Tibial nerve (tissue), 4 donors: Measurements from ENCODE around the gene NFIB. TPM values are rescaled to one million over a fixed set of nuclear protein-coding genes. Genes with fewer than 3 reads are reported as not detected.

Experiments
- DNase-seq, 2 donors: peaks; one replicate each; pipeline ENCODE4 v3.0.0-alpha.2; 2019; ENCODE audit warnings: low spot score in 2 of 2
- H3K27ac ChIP-seq, 4 donors: fragments of 200-600 bp; sonication (generic) in 3 of 4; one replicate each; pipeline ENCODE4 v1.5.1; 2017 to 2019; ENCODE audit warnings: mild to moderate bottlenecking in 1 of 4
- H3K27me3 ChIP-seq, 2 donors: fragments of 200-600 bp; sonication (generic) in 1 of 2; one replicate each; pipeline versions ENCODE4 v1.5.1 to v1.6.0; 2017 to 2019
- H3K36me3 ChIP-seq, 3 donors: fragments of 200-600 bp; sonication (generic); one replicate each; pipeline ENCODE4 v1.5.1; 2018 to 2019
- H3K4me1 ChIP-seq, 4 donors: fragments of 200-600 bp; sonication (generic) in 3 of 4; one replicate each; pipeline ENCODE4 v1.5.1; 2017 to 2019
- H3K4me3 ChIP-seq, 4 donors: fragments of 200-600 bp; sonication (generic) in 3 of 4; one replicate each; pipeline ENCODE4 v1.5.1; 2017 to 2019; ENCODE audit warnings: mild to moderate bottlenecking in 1 of 4, moderate library complexity in 1 of 4
- H3K9me3 ChIP-seq, 4 donors: fragments of 200-600 bp; sonication (generic) in 3 of 4; one replicate each; pipeline ENCODE4 v1.5.1; 2017 to 2019
- EP300 ChIP-seq, 2 donors: sonication (generic); formaldehyde crosslinking; IDR thresholded peaks; one replicate each; pipeline ENCODE4 v1.6.1; 2017; ENCODE audit warnings: antibody characterized with exemption in 2 of 2, mild to moderate bottlenecking in 1 of 2
- POLR2A ChIP-seq, 2 donors: fragments of 450-650 bp; IDR thresholded peaks; one replicate each; pipeline ENCODE4 v1.6.1; 2017; ENCODE audit warnings: antibody characterized with exemption in 2 of 2, mild to moderate bottlenecking in 2 of 2, moderate library complexity in 2 of 2
- WGBS, 2 donors: methylation state at CpG; one replicate each; pipeline ENCODE4 v1.1.5; 2018; 5-methylcytosine and 5-hydroxymethylcytosine counted together
- total RNA-seq, 4 donors: library from RNA; depleted of rRNA; stranded (reverse); fragments of >200 nt; gene quantifications; one replicate each; pipeline ENCODE4 v1.1.0, GENCODE V29; 2016
- TF ChIP-seq, protein P1 (sequence below), 5 experiments: fragments of 200-600 bp in 3 of 5; fragments of 450-650 bp in 2 of 5; sonication (generic) in 3 of 5; IDR thresholded peaks; one replicate each; pipeline ENCODE4 v1.5.1; 2016 to 2019; ENCODE audit warnings: antibody characterized with exemption in 5 of 5, mild to moderate bottlenecking in 3 of 5, moderate library complexity in 2 of 5

NFIB gene
- total RNA-seq, 4 donors from 2014 or later, result 52.1 to 125 (median 78.1) TPM

DNA sequence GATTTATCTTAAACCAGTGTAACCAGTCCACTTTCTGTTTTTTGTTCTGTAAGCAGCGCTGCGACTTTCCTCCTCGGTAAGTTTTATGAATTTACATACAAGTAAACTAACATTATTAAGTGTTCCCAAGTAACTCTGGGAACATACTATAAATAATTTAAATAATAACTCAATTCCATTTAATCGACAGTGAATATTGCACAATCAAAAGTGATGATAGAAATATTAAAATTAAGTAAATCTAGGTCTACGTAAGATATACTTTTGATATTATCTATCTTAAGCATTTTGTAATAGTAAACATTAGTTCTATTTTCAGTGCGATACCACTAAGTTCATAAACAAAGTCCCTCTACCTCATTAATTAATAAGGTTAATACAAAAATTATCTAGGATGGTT is 7.8 kb downstream of the NFIB start:
- H3K4me1 ChIP-seq, result peaks cover 0 to 85% (median 31%) of the 10 kb centered on the region in 4 donors
- no peak overlapping the region for H3K4me3 ChIP-seq
- TF ChIP-seq EP300 (IDR thresholded peaks at IDR 0.05) (no peak), POLR2A (IDR thresholded peaks at IDR 0.05) (no peak)
- TF ChIP-seq, protein P1, sequence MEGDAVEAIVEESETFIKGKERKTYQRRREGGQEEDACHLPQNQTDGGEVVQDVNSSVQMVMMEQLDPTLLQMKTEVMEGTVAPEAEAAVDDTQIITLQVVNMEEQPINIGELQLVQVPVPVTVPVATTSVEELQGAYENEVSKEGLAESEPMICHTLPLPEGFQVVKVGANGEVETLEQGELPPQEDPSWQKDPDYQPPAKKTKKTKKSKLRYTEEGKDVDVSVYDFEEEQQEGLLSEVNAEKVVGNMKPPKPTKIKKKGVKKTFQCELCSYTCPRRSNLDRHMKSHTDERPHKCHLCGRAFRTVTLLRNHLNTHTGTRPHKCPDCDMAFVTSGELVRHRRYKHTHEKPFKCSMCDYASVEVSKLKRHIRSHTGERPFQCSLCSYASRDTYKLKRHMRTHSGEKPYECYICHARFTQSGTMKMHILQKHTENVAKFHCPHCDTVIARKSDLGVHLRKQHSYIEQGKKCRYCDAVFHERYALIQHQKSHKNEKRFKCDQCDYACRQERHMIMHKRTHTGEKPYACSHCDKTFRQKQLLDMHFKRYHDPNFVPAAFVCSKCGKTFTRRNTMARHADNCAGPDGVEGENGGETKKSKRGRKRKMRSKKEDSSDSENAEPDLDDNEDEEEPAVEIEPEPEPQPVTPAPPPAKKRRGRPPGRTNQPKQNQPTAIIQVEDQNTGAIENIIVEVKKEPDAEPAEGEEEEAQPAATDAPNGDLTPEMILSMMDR (IDR thresholded peaks at IDR 0.05), result no peak
- WGBS, 2 donors, result 89 to 92% methylated on average over 6 of the region's 6 CpGs
- peaks cover 0 to 12% (median 0%) of the 10 kb centered on the region in 3 donors for H3K36me3 ChIP-seq
- no peak overlapping the region for H3K27ac ChIP-seq
- no peak for DNase-seq
- no peaks in the 10 kb centered on the region for H3K27me3 ChIP-seq
- no peaks in the 10 kb centered on the region for H3K9me3 ChIP-seq

DNA sequence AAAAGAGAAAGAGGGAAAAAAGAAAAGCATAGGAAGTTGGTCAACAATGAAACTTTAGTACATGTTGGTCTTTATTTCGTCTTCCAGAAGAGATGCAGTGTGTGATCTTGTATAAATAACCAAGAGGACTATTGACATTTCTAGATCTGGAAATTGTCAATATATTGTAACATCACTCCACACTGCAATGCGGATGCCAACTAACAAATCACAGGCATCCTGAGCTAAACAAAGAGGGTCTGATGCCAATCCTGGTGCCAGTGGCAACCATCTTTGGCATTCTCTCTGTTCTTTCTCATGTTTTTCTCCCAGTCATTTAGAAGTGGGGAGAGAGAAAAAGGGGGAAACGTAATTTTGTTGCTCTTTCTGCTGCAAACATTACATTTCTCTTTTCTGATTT is 9.7 kb downstream of the NFIB start:
- Histone ChIP-seq H3K27me3 (no peaks in the 10 kb centered on the region), H3K4me3 (peak overlapping the region in 2 of 4 donors; percentile 3 to 10), H3K36me3 (peaks cover 0 to 12% (median 0%) of the 10 kb centered on the region in 3 donors), H3K4me1 (peaks cover 0 to 86% (median 40%) of the 10 kb centered on the region in 4 donors), H3K27ac (peak overlapping the region in 3 of 4 donors; percentile 42 to 76 (median 69)), H3K9me3 (no peaks in the 10 kb centered on the region)
- WGBS, 2 donors, result 36 to 47% methylated on average over 3 of the region's 3 CpGs
- no peak for DNase-seq
- TF ChIP-seq, protein P1 (IDR thresholded peaks at IDR 0.05), result no peak
- no peak for TF ChIP-seq POLR2A (IDR thresholded peaks at IDR 0.05)
- no peak for TF ChIP-seq EP300 (IDR thresholded peaks at IDR 0.05)

GRCh38 chr9:14303521-14303920 is 10.4 kb downstream of the NFIB start:
- WGBS, 2 donors, result 45 to 67% methylated on average over 9 of the region's 9 CpGs
- no peak for DNase-seq
- H3K36me3 ChIP-seq, result peaks cover 0 to 12% (median 0%) of the 10 kb centered on the region in 3 donors
- H3K27ac ChIP-seq, result peak overlapping the region in 3 of 4 donors; percentile 42 to 76 (median 69)
- no peaks in the 10 kb centered on the region for H3K27me3 ChIP-seq
- peak overlapping the region; percentile 3 to 27 (median 13) for H3K4me3 ChIP-seq
- TF ChIP-seq EP300 (IDR thresholded peaks at IDR 0.05), result peak in 1 of 2 donors; percentile 64
- TF ChIP-seq POLR2A (IDR thresholded peaks at IDR 0.05), result no peak
- H3K4me1 ChIP-seq, result peaks cover 0 to 86% (median 40%) of the 10 kb centered on the region in 4 donors
- H3K9me3 ChIP-seq, result no peaks in the 10 kb centered on the region

DNA sequence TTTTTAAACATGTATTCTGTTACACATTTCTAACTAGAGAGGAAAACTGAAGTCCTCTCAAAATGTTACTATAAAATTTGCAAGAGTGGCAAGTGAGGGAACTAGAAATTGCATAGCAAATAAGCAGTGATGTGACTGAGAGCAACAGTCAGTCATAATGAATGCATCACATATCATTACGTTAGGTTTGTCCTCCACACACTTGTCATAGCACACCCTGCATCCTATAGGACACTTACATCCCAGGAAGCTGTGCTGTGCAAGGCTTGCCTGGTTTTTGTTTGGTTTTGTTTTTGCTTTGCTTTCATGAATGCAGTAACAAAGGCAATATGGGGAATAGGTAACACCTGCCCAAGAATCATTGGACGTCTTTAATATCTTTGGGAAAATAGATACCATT is 10.8 kb downstream of the NFIB start:
- WGBS, 2 donors, result 56 to 59% methylated on average over 2 of the region's 2 CpGs
- TF ChIP-seq EP300 (IDR thresholded peaks at IDR 0.05) (no peak), POLR2A (IDR thresholded peaks at IDR 0.05) (no peak)
- TF ChIP-seq, protein P1 (IDR thresholded peaks at IDR 0.05), result no peak
- no peaks in the 10 kb centered on the region for H3K9me3 ChIP-seq
- DNase-seq, result no peak
- no peaks in the 10 kb centered on the region for H3K27me3 ChIP-seq
- H3K4me3 ChIP-seq, result peak overlapping the region in 2 of 4 donors; percentile 5 to 27
- H3K4me1 ChIP-seq, result peaks cover 0 to 86% (median 39%) of the 10 kb centered on the region in 4 donors
- peak overlapping the region in 3 of 4 donors; percentile 42 to 76 (median 69) for H3K27ac ChIP-seq
- H3K36me3 ChIP-seq, result peaks cover 0 to 12% (median 0%) of the 10 kb centered on the region in 3 donors

GRCh38 chr9:14302405-14302804 is 11.5 kb downstream of the NFIB start:
- peaks cover 0 to 87% (median 36%) of the 10 kb centered on the region in 4 donors for H3K4me1 ChIP-seq
- H3K27me3 ChIP-seq, result no peaks in the 10 kb centered on the region
- peaks cover 0 to 12% (median 0%) of the 10 kb centered on the region in 3 donors for H3K36me3 ChIP-seq
- TF ChIP-seq POLR2A (IDR thresholded peaks at IDR 0.05) (no peak), EP300 (IDR thresholded peaks at IDR 0.05) (no peak)
- TF ChIP-seq, protein P1 (IDR thresholded peaks at IDR 0.05), result no peak
- H3K4me3 ChIP-seq, result no peak overlapping the region
- DNase-seq, result no peak
- WGBS, 2 donors, result 18 to 29% methylated on average over 4 of the region's 4 CpGs
- peak overlapping the region in 3 of 4 donors; percentile 42 to 76 (median 69) for H3K27ac ChIP-seq
- no peaks in the 10 kb centered on the region for H3K9me3 ChIP-seq
